IMR-90 (cell line): ENCODE measurements around the gene GALNT13. TPM values are rescaled to one million over a fixed set of nuclear protein-coding genes. Genes with fewer than 3 reads are reported as not detected.

ENCODE experiments used
- ATAC-seq: fragments of 200-7000 bp; cut with Tn5 transposase; 2 replicates; pipeline ENCODE4 v1.9.1; 2020; ENCODE audit warnings: low read depth, mild to moderate bottlenecking, moderate library complexity
- BruUV-seq: library from RNA; stranded (reverse); fragments of 400-500 nt; replicated peaks from 2 replicates; lab custom pipeline; 2021; lab: Mats Ljungman, UMichigan
- CTCF ChIA-PET: fragments of 300-600 bp; formaldehyde crosslinking; extraction: SDS; loops from one replicate; lab custom pipeline; 2021; ENCODE audit warnings: antibody characterized with exemption; lab: Yijun Ruan, JAX
- POLR2A ChIA-PET: fragments of 300-600 bp; sonication (Branson Sonifier 250); formaldehyde crosslinking; loops from one replicate; lab custom pipeline; 2022; ENCODE audit warnings: antibody characterized with exemption; ENCODE audit not compliant: unreplicated experiment; lab: Charles Lee
- DNase-seq: peaks from one replicate; pipeline ENCODE4 v3.0.0; 2013
- H2AFZ ChIP-seq: replicated peaks from 2 replicates; pipeline ENCODE3; 2013; ENCODE audit warnings: low read length, mild to moderate bottlenecking; ENCODE audit not compliant: poor library complexity
- H2AK5ac ChIP-seq: 2 replicates; pipeline ENCODE4 v1.6.1; 2013; ENCODE audit warnings: low read depth, low read length, inconsistent platforms
- H2AK9ac ChIP-seq: replicated peaks from 2 replicates; pipeline ENCODE3; 2013; ENCODE audit warnings: mild to moderate bottlenecking, low read depth, low read length, moderate library complexity; ENCODE audit not compliant: poor library complexity
- H2BK120ac ChIP-seq: 2 replicates; pipeline ENCODE4 v1.6.1; 2013; ENCODE audit warnings: low read depth, low read length, inconsistent platforms
- H2BK15ac ChIP-seq: 3 replicates; pipeline ENCODE4 v1.6.1; 2013; ENCODE audit warnings: low read depth, low read length, inconsistent platforms
- H2BK20ac ChIP-seq: 2 replicates; pipeline ENCODE4 v1.6.1; 2013; ENCODE audit warnings: low read depth, mild to moderate bottlenecking, inconsistent platforms, low read length, moderate library complexity
- H2BK5ac ChIP-seq: 2 replicates; pipeline ENCODE4 v1.6.1; 2013; ENCODE audit warnings: mild to moderate bottlenecking, low read depth, low read length, inconsistent platforms; ENCODE audit not compliant: poor library complexity, severe bottlenecking
- H3K14ac ChIP-seq: replicated peaks from 2 replicates; pipeline ENCODE4 v1.6.1; 2013; ENCODE audit warnings: low read depth, low read length, inconsistent platforms
- H3K18ac ChIP-seq: 2 replicates; pipeline ENCODE4 v1.6.1; 2013; ENCODE audit warnings: low read depth, low read length, control low read depth
- H3K23ac ChIP-seq: 2 replicates; pipeline ENCODE4 v1.6.1; 2013; ENCODE audit warnings: low read depth, low read length, inconsistent platforms
- H3K27ac ChIP-seq: 2 replicates; pipeline ENCODE4 v1.5.1; 2013; ENCODE audit warnings: mild to moderate bottlenecking, control low read depth, low read length; ENCODE audit not compliant: insufficient read depth
- H3K27me3 ChIP-seq: 2 replicates; pipeline ENCODE4 v1.6.1; 2013; ENCODE audit warnings: low read length; ENCODE audit not compliant: control insufficient read depth, insufficient read depth
- H3K36me3 ChIP-seq: 2 replicates; pipeline ENCODE4 v1.6.1; 2013; ENCODE audit warnings: low read length, mixed read lengths; ENCODE audit not compliant: control insufficient read depth, insufficient read depth
- H3K4ac ChIP-seq: 2 replicates; pipeline ENCODE4 v1.6.1; 2013; ENCODE audit warnings: low read depth, low read length, inconsistent platforms
- H3K4me1 ChIP-seq: 2 replicates; pipeline ENCODE4 v1.6.1; 2013; ENCODE audit warnings: low read length, mixed read lengths; ENCODE audit not compliant: control insufficient read depth, insufficient read depth
- H3K4me2 ChIP-seq: 2 replicates; pipeline ENCODE4 v1.6.1; 2013; ENCODE audit warnings: low read depth, mild to moderate bottlenecking, control low read depth, low read length, moderate library complexity
- H3K4me3 ChIP-seq: 2 replicates; pipeline ENCODE4 v1.5.1; 2013; ENCODE audit warnings: low read depth, mild to moderate bottlenecking, control low read depth, low read length, moderate library complexity; ENCODE audit not compliant: insufficient read depth
- H3K56ac ChIP-seq: 2 replicates; pipeline ENCODE4 v1.6.1; 2013; ENCODE audit warnings: low read length, inconsistent platforms; ENCODE audit not compliant: insufficient read depth; ENCODE audit errors: extremely low read depth
- H3K79me1 ChIP-seq, 2 experiments: 2 replicates each; pipeline ENCODE4 v1.6.1; 2013; ENCODE audit warnings: low read length in 2 of 2, inconsistent platforms in 1 of 2, low read depth in 1 of 2
- H3K9ac ChIP-seq: 2 replicates; pipeline ENCODE4 v1.6.1; 2013; ENCODE audit warnings: low read depth, low read length, control low read depth
- H3K9me1 ChIP-seq: 2 replicates; pipeline ENCODE4 v1.6.1; 2013; ENCODE audit warnings: low read length, inconsistent platforms; ENCODE audit not compliant: insufficient read depth
- H3K9me3 ChIP-seq: 2 replicates; pipeline ENCODE4 v1.6.1; 2013; ENCODE audit warnings: low read length; ENCODE audit not compliant: control insufficient read depth, insufficient read depth
- H4K20me1 ChIP-seq: 2 replicates; pipeline ENCODE4 v1.6.1; 2013; ENCODE audit warnings: low read length, inconsistent platforms; ENCODE audit not compliant: insufficient read depth
- H4K5ac ChIP-seq: 2 replicates; pipeline ENCODE4 v1.6.1; 2013; ENCODE audit warnings: mild to moderate bottlenecking, low read depth, low read length, control low read depth
- H4K8ac ChIP-seq, 2 experiments: 2 replicates each; pipeline ENCODE4 v1.6.1; 2013; ENCODE audit warnings: low read depth in 2 of 2, low read length in 2 of 2, control low read depth in 1 of 2, inconsistent platforms in 1 of 2
- H4K91ac ChIP-seq: 2 replicates; pipeline ENCODE4 v1.6.1; 2013; ENCODE audit warnings: low read depth, low read length, inconsistent platforms; ENCODE audit not compliant: insufficient read depth
- CHD1 ChIP-seq: IDR thresholded peaks from 2 replicates; pipeline ENCODE4 v1.6.1; 2012; ENCODE audit warnings: low read depth, low read length, improper control_type of control experiment
- FOS ChIP-seq: fragments of 150-350 bp; IDR thresholded peaks from 2 replicates; pipeline ENCODE4 v1.6.1; 2016; ENCODE audit warnings: low read depth, low read length
- MXI1 ChIP-seq: IDR thresholded peaks from 2 replicates; pipeline ENCODE4 v1.6.1; 2012; ENCODE audit warnings: low read depth, mild to moderate bottlenecking, low read length, moderate library complexity, borderline replicate concordance
- NFE2L2 ChIP-seq: fragments of 150-350 bp; IDR thresholded peaks from 2 replicates; pipeline ENCODE4 v1.6.1; 2016; ENCODE audit warnings: low read depth, mild to moderate bottlenecking, low read length
- RCOR1 ChIP-seq: IDR thresholded peaks from 2 replicates; pipeline ENCODE4 v1.6.1; 2012; ENCODE audit warnings: mild to moderate bottlenecking, low read length, improper control_type of control experiment; ENCODE audit not compliant: insufficient replicate concordance
- RFX5 ChIP-seq: IDR thresholded peaks from 2 replicates; pipeline ENCODE4 v1.8.0; 2012; ENCODE audit warnings: low read depth, mild to moderate bottlenecking, low read length, moderate library complexity
- SMC3 ChIP-seq: fragments of 150-350 bp; IDR thresholded peaks from 2 replicates; pipeline ENCODE4 v1.6.1; 2016; ENCODE audit warnings: low read depth, mild to moderate bottlenecking, antibody characterized with exemption, low read length, moderate library complexity
- WGBS, 2 experiments: methylation state at CpG; one replicate each; pipeline versions ENCODE4 v1.1.5 to v1.1.7; 2013; ENCODE audit warnings: missing lambda C conversion rate in 2 of 2; ENCODE audit not compliant: insufficient read length in 1 of 2; ENCODE audit errors: extremely low coverage in 2 of 2; 5-methylcytosine and 5-hydroxymethylcytosine counted together
- dilution Hi-C: fragments of 300-500 bp; cut with HindIII; formaldehyde crosslinking; loops from one replicate; pipeline ENCODE4 v1.14.3; 2018; ENCODE audit warnings: low sequenced_read_pairs; ENCODE audit not compliant: unreplicated experiment
- in situ Hi-C: fragments of 300-500 bp; cut with MboI; formaldehyde crosslinking; loops from 3 replicates; pipeline ENCODE4 v1.14.3; 2019; ENCODE audit warnings: low sequenced_read_pairs, inconsistent platforms, mixed read lengths
- intact Hi-C: fragments of 100-400 bp; cut with micrococcal nuclease; formaldehyde crosslinking; loops from 2 replicates; pipeline ENCODE4 v1.10.0; 2022
- polyA plus RNA-seq, 3 experiments: library from polyadenylated mRNA; depleted of rRNA; stranded (reverse); fragments of >200 nt; gene quantifications; 2 replicates each; pipeline ENCODE4 v1.2.3, GENCODE V29; 2012; ENCODE audit warnings: low replicate concordance in 1 of 3
- total RNA-seq: library from RNA; depleted of rRNA; stranded (reverse); fragments of >200 nt; gene quantifications from 2 replicates; pipeline ENCODE4 v1.2.3, GENCODE V29; 2012
- TF ChIP-seq, protein P1 (sequence below): fragments of 150-350 bp; IDR thresholded peaks from 2 replicates; pipeline ENCODE4 v1.6.1; 2017; ENCODE audit warnings: mild to moderate bottlenecking, antibody characterized with exemption, low read length, low read depth
- TF ChIP-seq, protein P2 (sequence below): conservative IDR thresholded peaks from 2 replicates; pipeline ENCODE4 v1.5.1; 2012; ENCODE audit warnings: mild to moderate bottlenecking, low read depth, low read length, improper control_type of control experiment
- TF ChIP-seq, protein P3 (sequence below): fragments of 150-350 bp; IDR thresholded peaks from 2 replicates; pipeline ENCODE4 v1.6.1; 2016; ENCODE audit warnings: low read depth, mild to moderate bottlenecking, low read length, moderate library complexity, borderline replicate concordance

The GALNT13 gene
- total and polyA plus RNA-seq, 2 of the 4 experiments (the other 2 are of a cell fraction) = 0.03 TPM; not detected in 1

DNA sequence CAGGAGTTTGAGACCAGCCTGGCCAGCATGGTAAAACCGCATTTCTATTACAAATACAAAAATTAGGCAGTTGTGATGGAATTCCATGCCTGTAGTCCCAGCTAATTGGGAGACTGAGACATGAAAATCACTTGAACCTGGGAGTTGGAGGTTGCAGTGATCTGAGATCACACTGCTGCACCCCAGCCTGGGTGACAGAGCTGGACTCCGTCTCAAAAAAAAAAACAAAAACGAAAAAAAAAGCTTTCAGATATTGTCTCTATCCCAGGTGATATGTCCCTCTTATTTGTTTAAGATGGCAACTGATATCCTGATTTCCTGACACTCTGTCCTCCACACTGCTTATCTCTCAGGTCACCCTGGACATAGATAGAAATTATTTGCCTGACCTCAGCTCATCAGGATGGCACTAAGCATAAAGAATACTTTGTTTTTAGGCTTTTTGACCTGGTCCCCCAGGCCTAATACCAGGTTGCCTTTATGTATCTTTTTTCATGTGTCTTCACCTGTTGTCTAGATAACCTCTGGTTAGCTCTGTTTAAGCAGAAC is 531.6 kb downstream of the GALNT13 start:
- no peak overlapping the region for H4K8ac ChIP-seq
- DNase-seq (no peak), ATAC-seq (no peak)
- in situ Hi-C loops = no loop called here
- H3K36me3 ChIP-seq = no peaks in the 10 kb centered on the region
- no peak overlapping the region for H3K4ac ChIP-seq
- H3K4me2 ChIP-seq = no peak overlapping the region
- WGBS, 2 experiments = no CpG with 5 or more reads among the region's 3 CpGs
- H3K9me3 ChIP-seq = peaks cover 4% of the 10 kb centered on the region; the same call in 1 of the 2 replicates
- BruUV-seq = no TSS peak
- H3K27me3 ChIP-seq = no peaks in the 10 kb centered on the region
- H2BK120ac ChIP-seq = no peak overlapping the region
- H4K20me1 ChIP-seq = no peaks in the 10 kb centered on the region
- TF ChIP-seq NFE2L2 (no peak), SMC3 (no peak), FOS (no peak), RCOR1 (no peak), RFX5 (no peak), CHD1 (no peak), MXI1 (no peak)
- TF ChIP-seq, protein P1, sequence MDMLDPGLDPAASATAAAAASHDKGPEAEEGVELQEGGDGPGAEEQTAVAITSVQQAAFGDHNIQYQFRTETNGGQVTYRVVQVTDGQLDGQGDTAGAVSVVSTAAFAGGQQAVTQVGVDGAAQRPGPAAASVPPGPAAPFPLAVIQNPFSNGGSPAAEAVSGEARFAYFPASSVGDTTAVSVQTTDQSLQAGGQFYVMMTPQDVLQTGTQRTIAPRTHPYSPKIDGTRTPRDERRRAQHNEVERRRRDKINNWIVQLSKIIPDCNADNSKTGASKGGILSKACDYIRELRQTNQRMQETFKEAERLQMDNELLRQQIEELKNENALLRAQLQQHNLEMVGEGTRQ = no peak
- TF ChIP-seq, protein P2, sequence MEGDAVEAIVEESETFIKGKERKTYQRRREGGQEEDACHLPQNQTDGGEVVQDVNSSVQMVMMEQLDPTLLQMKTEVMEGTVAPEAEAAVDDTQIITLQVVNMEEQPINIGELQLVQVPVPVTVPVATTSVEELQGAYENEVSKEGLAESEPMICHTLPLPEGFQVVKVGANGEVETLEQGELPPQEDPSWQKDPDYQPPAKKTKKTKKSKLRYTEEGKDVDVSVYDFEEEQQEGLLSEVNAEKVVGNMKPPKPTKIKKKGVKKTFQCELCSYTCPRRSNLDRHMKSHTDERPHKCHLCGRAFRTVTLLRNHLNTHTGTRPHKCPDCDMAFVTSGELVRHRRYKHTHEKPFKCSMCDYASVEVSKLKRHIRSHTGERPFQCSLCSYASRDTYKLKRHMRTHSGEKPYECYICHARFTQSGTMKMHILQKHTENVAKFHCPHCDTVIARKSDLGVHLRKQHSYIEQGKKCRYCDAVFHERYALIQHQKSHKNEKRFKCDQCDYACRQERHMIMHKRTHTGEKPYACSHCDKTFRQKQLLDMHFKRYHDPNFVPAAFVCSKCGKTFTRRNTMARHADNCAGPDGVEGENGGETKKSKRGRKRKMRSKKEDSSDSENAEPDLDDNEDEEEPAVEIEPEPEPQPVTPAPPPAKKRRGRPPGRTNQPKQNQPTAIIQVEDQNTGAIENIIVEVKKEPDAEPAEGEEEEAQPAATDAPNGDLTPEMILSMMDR = no peak
- TF ChIP-seq, protein P3, sequence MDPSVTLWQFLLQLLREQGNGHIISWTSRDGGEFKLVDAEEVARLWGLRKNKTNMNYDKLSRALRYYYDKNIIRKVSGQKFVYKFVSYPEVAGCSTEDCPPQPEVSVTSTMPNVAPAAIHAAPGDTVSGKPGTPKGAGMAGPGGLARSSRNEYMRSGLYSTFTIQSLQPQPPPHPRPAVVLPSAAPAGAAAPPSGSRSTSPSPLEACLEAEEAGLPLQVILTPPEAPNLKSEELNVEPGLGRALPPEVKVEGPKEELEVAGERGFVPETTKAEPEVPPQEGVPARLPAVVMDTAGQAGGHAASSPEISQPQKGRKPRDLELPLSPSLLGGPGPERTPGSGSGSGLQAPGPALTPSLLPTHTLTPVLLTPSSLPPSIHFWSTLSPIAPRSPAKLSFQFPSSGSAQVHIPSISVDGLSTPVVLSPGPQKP = no peak
- no peak overlapping the region for H3K18ac ChIP-seq
- H2AK5ac ChIP-seq = no peak overlapping the region
- H4K5ac ChIP-seq = no peak overlapping the region
- no peak overlapping the region for H3K9ac ChIP-seq
- H2AFZ ChIP-seq = no peak overlapping the region
- ChIA-PET CTCF (no interaction called here), POLR2A (no interaction called here)
- no peak overlapping the region for H3K27ac ChIP-seq
- intact Hi-C loops = no loop called here
- H2BK15ac ChIP-seq = no peak overlapping the region
- H4K91ac ChIP-seq = no peak overlapping the region
- no peak overlapping the region for H2AK9ac ChIP-seq
- H3K79me1 ChIP-seq = no peaks in the 10 kb centered on the region
- H3K14ac ChIP-seq = no peak overlapping the region
- dilution Hi-C loops = no loop called here
- H3K56ac ChIP-seq = no peak overlapping the region
- H3K4me3 ChIP-seq = no peak overlapping the region
- no peak overlapping the region for H2BK5ac ChIP-seq
- H3K4me1 ChIP-seq = no peaks in the 10 kb centered on the region
- H3K23ac ChIP-seq = no peak overlapping the region
- no peak overlapping the region for H2BK20ac ChIP-seq
- H3K9me1 ChIP-seq = no peaks in the 10 kb centered on the region
